ENCODE measurements around the gene NUB1.

GRCh38 chr7:151296202-151296992 lies 45.2 kb upstream of the NUB1 start:
- TF ChIP-seq CTCF (IDR thresholded peaks at IDR 0.05): no peak
- TF ChIP-seq POLR2A (IDR thresholded peaks at IDR 0.05): no peak
